Activated T-helper 2 cell treated with anti-CD3 and anti-CD28 coated beads, Interferon-gamma antibody, Interleukin-2, Interleukin-4, amounts not matched to agents 10 μg/mL and 5 μg/mL and 100 μg/mL, durations not matched to agents 14 hours and 24 hours and 36 hours (primary cell): Measurements from ENCODE around the gene SLC22A23. TPM values are rescaled to one million over a fixed set of nuclear protein-coding genes. Genes with fewer than 3 reads are reported as not detected.

Experiments
- DNase-seq: peaks from one replicate; pipeline ENCODE4 v3.0.0; 2021; ENCODE audit warnings: low spot score
- H3K27ac Mint-ChIP-seq: one replicate; pipeline ENCODE4 v1.8.0; 2021; ENCODE audit warnings: mixed read lengths
- H3K27me3 Mint-ChIP-seq: one replicate; pipeline ENCODE4 v1.8.0; 2021; ENCODE audit warnings: low read depth, mixed read lengths
- H3K36me3 Mint-ChIP-seq: one replicate; pipeline ENCODE4 v1.8.0; 2021; ENCODE audit warnings: low read depth, mixed read lengths
- H3K4me1 Mint-ChIP-seq: one replicate; pipeline ENCODE4 v1.8.0; 2021; ENCODE audit warnings: low read depth, mixed read lengths
- H3K4me3 Mint-ChIP-seq: one replicate; pipeline ENCODE4 v1.8.0; 2021; ENCODE audit warnings: low read depth, mild to moderate bottlenecking, moderate library complexity, mixed read lengths
- H3K9me3 Mint-ChIP-seq: one replicate; pipeline ENCODE4 v1.8.0; 2021; ENCODE audit warnings: mixed read lengths
- intact Hi-C: fragments of 100-400 bp; cut with micrococcal nuclease; formaldehyde crosslinking; loops from one replicate; pipeline ENCODE4 v1.15.1; 2023
- total RNA-seq: library from RNA; stranded (reverse); gene quantifications from 2 replicates; pipeline ENCODE4 v1.2.3, GENCODE V29; 2022

Gene SLC22A23
- total RNA-seq, 1 donor from 2014 or later: 0.07 TPM

DNA sequence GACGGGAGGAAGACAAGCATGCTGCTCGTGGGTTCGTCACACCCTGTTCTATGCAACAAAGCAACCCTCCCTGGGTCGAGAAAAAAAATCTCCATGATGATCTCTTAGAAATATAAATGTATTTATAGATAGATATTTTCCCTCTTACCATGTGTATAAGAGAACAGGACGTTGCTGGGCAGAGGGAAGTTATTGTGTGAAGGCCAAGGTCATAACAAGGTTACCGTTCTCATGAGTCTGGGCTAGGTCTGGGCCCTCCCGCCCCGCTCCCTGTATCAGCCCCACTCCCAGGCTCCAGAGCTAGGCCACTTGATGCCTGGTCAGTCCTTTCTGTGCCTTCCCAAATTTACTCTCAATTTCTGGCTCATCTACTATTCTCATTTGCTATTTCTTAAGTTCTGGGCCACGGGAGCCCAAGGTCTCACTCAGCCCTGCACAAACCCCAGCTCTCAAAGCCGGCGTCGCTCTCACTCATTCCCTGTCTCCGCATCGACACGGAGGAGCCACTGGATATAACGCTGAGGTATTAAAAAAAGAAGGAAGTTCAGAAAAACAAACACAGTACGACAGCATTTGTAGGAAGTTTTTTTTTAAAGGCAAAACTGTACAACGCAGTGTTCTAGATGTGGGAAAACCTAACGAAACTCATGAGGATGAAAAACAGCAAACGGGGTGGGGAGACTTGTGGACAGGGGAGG is 101.3 kb downstream of the SLC22A23 start:
- H3K27me3 Mint-ChIP-seq: peaks cover 50% of the 10 kb centered on the region
- no peaks in the 10 kb centered on the region for H3K9me3 Mint-ChIP-seq
- H3K27ac Mint-ChIP-seq: no peak overlapping the region
- peak overlapping the region; percentile 66 for H3K4me3 Mint-ChIP-seq
- peaks cover 9% of the 10 kb centered on the region for H3K4me1 Mint-ChIP-seq
- no peaks in the 10 kb centered on the region for H3K36me3 Mint-ChIP-seq
- no peak for DNase-seq
- intact Hi-C loops: loop anchor here (2.0 kb wide), 1 partner anchor 17 kb away; no protein-coding TSS in a partner anchor

- no peak for DNase-seq
- Mint-ChIP-seq H3K9me3 (no peaks in the 10 kb centered on the region), H3K4me1 (peaks cover 9% of the 10 kb centered on the region), H3K27me3 (peaks cover 50% of the 10 kb centered on the region), H3K4me3 (no peak overlapping the region), H3K27ac (no peak overlapping the region), H3K36me3 (no peaks in the 10 kb centered on the region)
- intact Hi-C loops: loop anchor here (2.0 kb wide), 1 partner anchor 16 kb away; no protein-coding TSS in a partner anchor
Observed at GRCh38 chr6:3355011-3355357, 101.9 kb downstream of the SLC22A23 start.

DNA sequence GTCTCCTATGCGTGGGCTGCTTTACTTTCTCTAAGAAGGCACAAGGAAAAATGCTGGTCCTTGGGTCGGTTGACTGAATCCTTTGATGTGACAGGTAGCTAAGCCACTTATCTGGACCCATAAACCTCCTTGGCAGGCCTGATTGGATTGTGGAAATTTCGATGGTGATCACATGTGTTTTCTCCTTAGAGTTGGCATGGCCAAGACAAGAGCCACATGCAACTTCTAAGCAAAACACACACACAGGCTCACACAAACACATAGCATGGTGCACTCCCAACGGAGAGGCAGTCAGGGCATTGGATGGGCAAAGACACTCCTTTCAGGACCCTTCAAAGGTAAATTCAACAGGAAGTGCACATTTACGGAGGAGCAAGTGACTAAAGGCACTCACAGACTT is 102.9 kb downstream of the SLC22A23 start:
- H3K27me3 Mint-ChIP-seq: peaks cover 53% of the 10 kb centered on the region
- H3K4me1 Mint-ChIP-seq: peaks cover 9% of the 10 kb centered on the region
- H3K4me3 Mint-ChIP-seq: no peak overlapping the region
- DNase-seq: no peak
- H3K9me3 Mint-ChIP-seq: no peaks in the 10 kb centered on the region
- intact Hi-C loops: loop anchor here (2.0 kb wide), 1 partner anchor 15 kb away; no protein-coding TSS in a partner anchor
- H3K27ac Mint-ChIP-seq: no peak overlapping the region
- H3K36me3 Mint-ChIP-seq: no peaks in the 10 kb centered on the region

DNA sequence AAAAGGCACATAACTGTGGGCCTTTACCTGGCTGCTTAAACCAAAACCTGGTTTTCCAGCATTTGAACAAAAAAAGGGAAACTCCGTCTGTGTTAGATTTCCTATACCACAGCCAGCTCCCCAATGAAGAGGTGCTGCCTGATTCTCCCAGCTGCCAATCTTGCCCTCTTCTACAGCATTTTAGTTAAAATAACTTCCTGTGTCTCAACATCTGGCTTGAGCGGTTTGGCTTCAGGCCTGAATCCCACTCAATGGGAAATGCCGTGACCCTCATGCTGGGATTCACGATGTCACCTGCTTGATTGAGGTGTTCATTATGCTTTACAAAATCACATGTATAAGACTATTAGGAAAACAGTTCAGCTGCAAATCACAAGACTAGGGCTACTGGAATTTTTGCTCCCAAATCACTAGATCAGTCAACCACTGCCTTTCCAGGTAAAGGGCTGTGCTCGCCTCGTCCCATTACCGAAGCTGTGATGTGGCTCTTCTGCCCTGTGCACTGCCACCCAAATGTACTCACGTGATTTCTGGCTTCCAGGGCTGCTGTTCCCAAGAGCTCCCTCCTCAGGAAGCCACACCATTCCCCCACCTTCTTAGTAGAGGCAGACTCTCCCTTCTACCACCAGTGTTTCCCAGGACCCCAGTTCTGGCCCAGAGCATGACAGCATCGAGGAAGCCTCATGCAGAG is 103.5 kb downstream of the SLC22A23 start:
- H3K4me3 Mint-ChIP-seq: no peak overlapping the region
- H3K27me3 Mint-ChIP-seq: peaks cover 56% of the 10 kb centered on the region
- H3K36me3 Mint-ChIP-seq: no peaks in the 10 kb centered on the region
- H3K4me1 Mint-ChIP-seq: peaks cover 9% of the 10 kb centered on the region
- intact Hi-C loops: no loop called here
- no peaks in the 10 kb centered on the region for H3K9me3 Mint-ChIP-seq
- no peak overlapping the region for H3K27ac Mint-ChIP-seq
- DNase-seq: no peak

- no peak for DNase-seq
- intact Hi-C loops: no loop called here
Observed at GRCh38 chr6:3352678-3353077, 104.2 kb downstream of the SLC22A23 start.

DNA sequence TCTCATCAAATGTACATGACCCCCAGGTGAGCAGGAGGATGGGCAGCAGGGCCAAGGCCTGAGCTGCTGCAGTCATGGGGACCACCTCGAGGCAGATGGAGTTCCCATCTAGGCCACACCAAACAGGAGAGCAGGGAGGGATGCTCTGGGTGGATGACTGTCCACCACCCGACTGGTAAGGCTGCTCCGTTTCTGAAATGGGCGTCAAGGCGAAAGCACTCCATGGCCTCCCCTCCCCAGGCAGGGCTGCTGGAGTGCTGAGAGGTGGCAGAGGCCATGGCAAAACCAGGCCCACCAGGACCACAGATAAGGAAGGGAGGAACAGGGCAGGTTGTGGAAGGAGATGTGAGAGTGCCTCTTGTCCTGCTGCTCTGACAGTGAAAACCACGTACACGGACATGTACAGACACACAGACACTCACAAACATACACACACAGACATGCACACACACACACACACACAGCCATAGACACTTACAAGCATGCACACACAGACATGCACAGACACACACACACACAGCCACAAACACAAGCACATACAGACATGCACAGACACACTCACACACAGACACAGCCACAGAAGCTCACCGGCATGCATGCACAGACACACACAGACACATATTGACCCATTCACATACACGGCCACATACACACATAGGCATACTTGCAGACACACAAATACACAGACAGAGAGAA is 104.9 kb downstream of the SLC22A23 start:
- no peaks in the 10 kb centered on the region for H3K36me3 Mint-ChIP-seq
- H3K9me3 Mint-ChIP-seq: no peaks in the 10 kb centered on the region
- peaks cover 9% of the 10 kb centered on the region for H3K4me1 Mint-ChIP-seq
- H3K27me3 Mint-ChIP-seq: peaks cover 54% of the 10 kb centered on the region
- DNase-seq: no peak
- no peak overlapping the region for H3K4me3 Mint-ChIP-seq
- H3K27ac Mint-ChIP-seq: no peak overlapping the region
- intact Hi-C loops: no loop called here

More at GRCh38 chr6:3352678-3353077, 104.2 kb downstream of the SLC22A23 start:
- Mint-ChIP-seq H3K4me1 (peaks cover 9% of the 10 kb centered on the region), H3K4me3 (no peak overlapping the region), H3K36me3 (no peaks in the 10 kb centered on the region), H3K9me3 (no peaks in the 10 kb centered on the region), H3K27ac (no peak overlapping the region), H3K27me3 (peaks cover 52% of the 10 kb centered on the region)

GRCh38 chr6:3351105-3351676 is 105.7 kb downstream of the SLC22A23 start:
- no peak for DNase-seq
- intact Hi-C loops: no loop called here
- H3K4me3 Mint-ChIP-seq: no peak overlapping the region
- no peaks in the 10 kb centered on the region for H3K36me3 Mint-ChIP-seq
- H3K4me1 Mint-ChIP-seq: peaks cover 6% of the 10 kb centered on the region
- no peak overlapping the region for H3K27ac Mint-ChIP-seq
- no peaks in the 10 kb centered on the region for H3K9me3 Mint-ChIP-seq
- H3K27me3 Mint-ChIP-seq: peaks cover 49% of the 10 kb centered on the region

DNA sequence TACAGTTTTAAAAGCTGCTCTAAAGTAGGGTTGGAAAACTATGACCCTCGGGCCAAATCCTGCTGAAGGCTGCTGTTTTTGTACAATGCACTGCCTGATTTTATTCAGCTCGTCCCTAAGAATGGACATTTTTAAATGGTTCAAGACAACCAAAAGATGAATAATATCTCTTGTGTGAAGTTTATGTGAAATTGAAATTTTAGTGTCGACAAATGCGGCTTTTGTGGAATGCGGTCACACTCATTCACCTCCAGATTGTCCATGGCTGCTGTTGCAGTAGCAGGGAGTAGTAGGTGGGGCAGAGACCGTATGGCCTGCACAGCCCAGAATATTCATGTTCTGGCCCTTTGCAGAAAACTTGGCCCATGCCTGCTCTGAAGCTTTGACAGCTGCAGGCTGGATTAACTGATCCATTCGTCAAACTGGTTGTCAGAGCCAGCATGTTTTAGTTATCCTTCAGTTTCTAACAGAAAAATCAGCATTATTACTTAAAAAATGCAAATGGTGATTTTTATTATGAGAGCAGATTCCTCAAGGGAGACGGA is 106.5 kb downstream of the SLC22A23 start:
- Mint-ChIP-seq H3K27ac (no peak overlapping the region), H3K4me3 (no peak overlapping the region), H3K27me3 (peaks cover 43% of the 10 kb centered on the region), H3K4me1 (peaks cover 1% of the 10 kb centered on the region), H3K9me3 (no peaks in the 10 kb centered on the region), H3K36me3 (no peaks in the 10 kb centered on the region)
- no peak for DNase-seq
- intact Hi-C loops: no loop called here

- H3K4me1 Mint-ChIP-seq: no peaks in the 10 kb centered on the region
- no peak overlapping the region for H3K4me3 Mint-ChIP-seq
- intact Hi-C loops: no loop called here
- no peaks in the 10 kb centered on the region for H3K36me3 Mint-ChIP-seq
- H3K27me3 Mint-ChIP-seq: peaks cover 36% of the 10 kb centered on the region
- DNase-seq: no peak
- no peak overlapping the region for H3K27ac Mint-ChIP-seq
- no peaks in the 10 kb centered on the region for H3K9me3 Mint-ChIP-seq
Observed at GRCh38 chr6:3349388-3350251, 107.2 kb downstream of the SLC22A23 start.

DNA sequence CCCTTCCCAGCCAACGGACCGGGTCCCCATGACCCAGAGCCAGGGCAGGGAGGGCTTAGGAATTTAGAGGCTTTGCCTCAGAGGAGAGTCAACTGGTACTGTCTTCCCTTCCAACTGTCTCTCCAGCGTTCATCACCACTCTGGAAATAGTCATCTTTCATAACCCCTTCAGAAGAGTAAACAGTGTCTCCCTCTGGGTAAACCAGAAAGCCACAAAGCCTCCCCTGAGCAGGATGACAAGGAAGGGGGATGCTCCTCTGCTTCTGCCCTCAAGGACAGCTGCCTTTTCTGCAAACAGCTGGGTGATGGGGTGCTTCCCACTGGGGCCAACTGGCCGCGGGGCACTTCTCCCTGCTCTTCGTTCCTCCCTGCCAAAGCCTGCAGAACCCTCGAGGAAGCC is 108.0 kb downstream of the SLC22A23 start:
- Mint-ChIP-seq H3K9me3 (no peaks in the 10 kb centered on the region), H3K27ac (no peak overlapping the region), H3K27me3 (peaks cover 29% of the 10 kb centered on the region), H3K4me1 (no peaks in the 10 kb centered on the region), H3K4me3 (no peak overlapping the region), H3K36me3 (no peaks in the 10 kb centered on the region)
- intact Hi-C loops: no loop called here
- DNase-seq: no peak

GRCh38 chr6:3347826-3348225 is 109.0 kb downstream of the SLC22A23 start:
- intact Hi-C loops: no loop called here
- no peaks in the 10 kb centered on the region for H3K36me3 Mint-ChIP-seq

GRCh38 chr6:3347247-3347646 is 109.6 kb downstream of the SLC22A23 start:
- H3K9me3 Mint-ChIP-seq: no peaks in the 10 kb centered on the region
- no peaks in the 10 kb centered on the region for H3K4me1 Mint-ChIP-seq
- DNase-seq: no peak
- intact Hi-C loops: no loop called here
- no peak overlapping the region for H3K4me3 Mint-ChIP-seq
- no peak overlapping the region for H3K27ac Mint-ChIP-seq
- H3K27me3 Mint-ChIP-seq: peaks cover 29% of the 10 kb centered on the region
- H3K36me3 Mint-ChIP-seq: no peaks in the 10 kb centered on the region

More at GRCh38 chr6:3347826-3348225, 109.0 kb downstream of the SLC22A23 start:
- Mint-ChIP-seq H3K27me3 (peaks cover 30% of the 10 kb centered on the region), H3K9me3 (no peaks in the 10 kb centered on the region), H3K4me1 (no peaks in the 10 kb centered on the region), H3K4me3 (no peak overlapping the region), H3K27ac (no peak overlapping the region)
- no peak for DNase-seq
